SU-DHL-6 (cell line): ENCODE data around the gene RHOV.

Experiments used
- H2AFZ ChIP-seq: fragments of 200-600 bp; sonication (generic); 2 replicates; pipeline ENCODE4 v1.6.1; 2014; ENCODE audit warnings: low read depth, mild to moderate bottlenecking, moderate library complexity, mixed read lengths, antibody characterized with exemption, low read length; ENCODE audit not compliant: severe bottlenecking
- H3F3A ChIP-seq: fragments of 200-600 bp; shearing (Covaris generic); 2 replicates; pipeline ENCODE4 v1.6.0; 2016; ENCODE audit warnings: antibody characterized with exemption, mild to moderate bottlenecking; ENCODE audit not compliant: insufficient read depth
- H3K27ac ChIP-seq: fragments of 200-600 bp; sonication (generic); 2 replicates; pipeline ENCODE4 v1.5.1; 2016; ENCODE audit warnings: low read depth, mild to moderate bottlenecking, low read length, moderate library complexity, mixed read lengths
- H3K27me3 ChIP-seq: fragments of 200-600 bp; sonication (generic), shearing (Covaris generic); 2 replicates; pipeline ENCODE4 v1.6.0; 2014; ENCODE audit warnings: mild to moderate bottlenecking, low read length
- H3K36me3 ChIP-seq: fragments of 200-600 bp; sonication (generic); 2 replicates; pipeline ENCODE4 v1.6.1; 2014; ENCODE audit warnings: mild to moderate bottlenecking, low read length, mixed read lengths
- H3K4me2 ChIP-seq: fragments of 300-600, 200-600 bp; shearing (Covaris generic), sonication (generic); 2 replicates; pipeline ENCODE4 v1.6.0; 2014; ENCODE audit warnings: low read length, low read depth, mild to moderate bottlenecking; ENCODE audit not compliant: poor library complexity, severe bottlenecking
- H3K4me3 ChIP-seq: fragments of 200-600 bp; sonication (generic); 2 replicates; pipeline ENCODE4 v1.5.1; 2014; ENCODE audit warnings: antibody characterized with exemption, low read length, mild to moderate bottlenecking, mixed read lengths; ENCODE audit not compliant: insufficient read depth, poor library complexity, severe bottlenecking
- H3K79me2 ChIP-seq: fragments of 200-600 bp; sonication (generic); 2 replicates; pipeline ENCODE4 v1.6.1; 2014; ENCODE audit warnings: mild to moderate bottlenecking, low read length, moderate library complexity; ENCODE audit not compliant: insufficient read depth
- H3K9ac ChIP-seq: fragments of 200-600 bp; sonication (generic); 2 replicates; pipeline ENCODE4 v1.7.0; 2014; ENCODE audit warnings: mild to moderate bottlenecking, low read length
- H3K9me2 ChIP-seq: fragments of 200-600 bp; sonication (generic); replicated peaks from 2 replicates; pipeline ENCODE4 v1.6.1; 2014; ENCODE audit warnings: low read length; ENCODE audit not compliant: insufficient read depth
- H3K9me3 ChIP-seq: fragments of 200-600 bp; sonication (generic); 2 replicates; pipeline ENCODE4 v1.6.1; 2014; ENCODE audit warnings: low read length, mixed read lengths; ENCODE audit not compliant: insufficient read depth
- H4K20me1 ChIP-seq: fragments of 200-600 bp; sonication (generic); 2 replicates; pipeline ENCODE4 v1.6.1; 2014; ENCODE audit warnings: low read depth, mild to moderate bottlenecking, antibody characterized with exemption, low read length, moderate library complexity, mixed read lengths
- CTCF ChIP-seq: fragments of 200-600 bp; sonication (generic); IDR thresholded peaks from one replicate; pipeline ENCODE4 v1.5.1; 2017; ENCODE audit warnings: antibody characterized with exemption, mild to moderate bottlenecking, low read length, moderate library complexity; ENCODE audit not compliant: insufficient read depth, poor library complexity, severe bottlenecking
- EZH2phosphoT487 ChIP-seq: fragments of 200-600 bp; sonication (generic), shearing (Covaris generic); conservative IDR thresholded peaks from 2 replicates; pipeline ENCODE4 v1.6.1; 2018; ENCODE audit warnings: mild to moderate bottlenecking, antibody characterized with exemption, low read length, moderate library complexity, mixed read lengths

RHOV gene

GRCh38 chr15:40829115-40829514, 44.9 kb downstream of the RHOV start:
- no peak overlapping the region for H3K4me2 ChIP-seq
- H3K79me2 ChIP-seq = no peaks in the 10 kb centered on the region
- H3K9ac ChIP-seq = no peak overlapping the region
- no peak overlapping the region for H3K4me3 ChIP-seq
- H3K9me3 ChIP-seq = no peaks in the 10 kb centered on the region
- H3K27ac ChIP-seq = no peak overlapping the region
- no peaks in the 10 kb centered on the region for H3F3A ChIP-seq
- H3K27me3 ChIP-seq = no peaks in the 10 kb centered on the region
- H3K9me2 ChIP-seq = no peaks in the 10 kb centered on the region
- H4K20me1 ChIP-seq = no peaks in the 10 kb centered on the region
- H2AFZ ChIP-seq = no peak overlapping the region
- H3K36me3 ChIP-seq = no peaks in the 10 kb centered on the region
- no peak for TF ChIP-seq CTCF
- TF ChIP-seq EZH2phosphoT487 = no peak

- TF ChIP-seq EZH2phosphoT487 (no peak), CTCF (no peak)
- no peak within 1 kb of the TSS for H3K27ac ChIP-seq
- no peaks in the 10 kb centered on the region for H3K79me2 ChIP-seq
- no peaks in the 10 kb centered on the region for H3K9me2 ChIP-seq
- H3F3A ChIP-seq = no peaks in the 10 kb centered on the region
- H3K27me3 ChIP-seq = no peaks in the 10 kb centered on the region
- H3K4me3 ChIP-seq = no peak within 1 kb of the TSS
- H3K4me2 ChIP-seq = no peak within 1 kb of the TSS
- no peaks in the 10 kb centered on the region for H3K9me3 ChIP-seq
- H3K36me3 ChIP-seq = no peaks in the 10 kb centered on the region
- no peaks in the 10 kb centered on the region for H4K20me1 ChIP-seq
- H2AFZ ChIP-seq = no peak within 1 kb of the TSS
- no peak within 1 kb of the TSS for H3K9ac ChIP-seq
These were observed 45.5 kb downstream of the RHOV start, which contains the start of gene PPP1R14D for GRCh38 chr15:40828447-40829036. Gene PPP1R14D, minus strand, starts transcription at chr15:40828708. Its CDS starts 67 bp downstream, at chr15:40828641.

- Histone ChIP-seq H3K79me2 (no peaks in the 10 kb centered on the region), H3K27me3 (no peaks in the 10 kb centered on the region), H3K27ac (no peak overlapping the region), H3K9me3 (no peaks in the 10 kb centered on the region), H3K9me2 (no peaks in the 10 kb centered on the region), H3K4me3 (no peak overlapping the region), H2AFZ (no peak overlapping the region), H3K4me2 (no peak overlapping the region), H3K9ac (no peak overlapping the region), H3K36me3 (no peaks in the 10 kb centered on the region), H4K20me1 (no peaks in the 10 kb centered on the region), H3F3A (no peaks in the 10 kb centered on the region)
- TF ChIP-seq EZH2phosphoT487 (no peak), CTCF (no peak)
These were observed 47.5 kb downstream of the RHOV start for GRCh38 chr15:40826423-40827075.
